CD8-positive, alpha-beta memory T cell (primary cell): ENCODE data around the gene DPF3. TPM values are rescaled to one million over a fixed set of nuclear protein-coding genes. Genes with fewer than 3 reads are reported as not detected.

ENCODE experiments used
- CTCF ChIA-PET: fragments of 350-600 bp; sonication (Branson Sonifier 250); formaldehyde crosslinking; loops from one replicate; lab custom pipeline; 2021; ENCODE audit warnings: antibody characterized with exemption; lab: Charles Lee
- POLR2A ChIA-PET: fragments of 350-600 bp; sonication (Branson Sonifier 250); formaldehyde crosslinking; loops from one replicate; lab custom pipeline; 2021; ENCODE audit warnings: antibody characterized with exemption; lab: Charles Lee
- DNase-seq, 5 donors: peaks; one replicate each; pipeline versions ENCODE4 v3.0.0 to v3.0.0-alpha.2; 2020 to 2022; ENCODE audit warnings: mixed read lengths in 1 of 5
- H3K27ac ChIP-seq: one replicate; pipeline ENCODE4 v1.7.0; 2013; ENCODE audit warnings: low read depth, mild to moderate bottlenecking, low read length, moderate library complexity
- H3K27me3 ChIP-seq: 2 replicates; pipeline ENCODE4 v1.7.0; 2013; ENCODE audit warnings: low read length, mild to moderate bottlenecking; ENCODE audit not compliant: insufficient read depth, poor library complexity, severe bottlenecking
- H3K36me3 ChIP-seq: 2 replicates; pipeline ENCODE4 v1.7.0; 2013; ENCODE audit warnings: mild to moderate bottlenecking, low read length, moderate library complexity; ENCODE audit not compliant: insufficient read depth
- H3K4me1 ChIP-seq: 2 replicates; pipeline ENCODE4 v1.7.0; 2013; ENCODE audit warnings: mild to moderate bottlenecking, low read length, moderate library complexity; ENCODE audit not compliant: insufficient read depth
- H3K4me3 ChIP-seq: 2 replicates; pipeline ENCODE4 v1.7.0; 2013; ENCODE audit warnings: mild to moderate bottlenecking, low read length
- H3K9me3 ChIP-seq: 2 replicates; pipeline ENCODE4 v1.7.0; 2013; ENCODE audit warnings: mild to moderate bottlenecking, low read length
- H3K27ac Mint-ChIP-seq, 8 donors: one replicate each; pipeline ENCODE4 v1.8.0; 2020 to 2021; ENCODE audit warnings: mixed read lengths in 8 of 8, mild to moderate bottlenecking in 6 of 8, inconsistent platforms in 3 of 8, moderate library complexity in 3 of 8
- H3K27me3 Mint-ChIP-seq, 2 donors: one replicate each; pipeline ENCODE4 v1.8.0; 2020 to 2021; ENCODE audit warnings: mixed read lengths in 2 of 2, mild to moderate bottlenecking in 1 of 2, moderate library complexity in 1 of 2
- H3K36me3 Mint-ChIP-seq, 3 donors: one replicate each; pipeline ENCODE4 v1.8.0; 2020 to 2021; ENCODE audit warnings: mixed read lengths in 3 of 3, inconsistent platforms in 1 of 3, mild to moderate bottlenecking in 1 of 3
- H3K4me1 Mint-ChIP-seq, 3 donors: one replicate each; pipeline ENCODE4 v1.8.0; 2020 to 2021; ENCODE audit warnings: mixed read lengths in 3 of 3, inconsistent platforms in 1 of 3, mild to moderate bottlenecking in 1 of 3
- H3K4me3 Mint-ChIP-seq, 7 donors: one replicate each; pipeline ENCODE4 v1.8.0; 2020 to 2021; ENCODE audit warnings: mixed read lengths in 7 of 7, mild to moderate bottlenecking in 6 of 7, moderate library complexity in 4 of 7, inconsistent platforms in 2 of 7
- H3K9me3 Mint-ChIP-seq, 5 donors: one replicate each; pipeline ENCODE4 v1.8.0; 2020 to 2022; ENCODE audit warnings: mixed read lengths in 5 of 5, mild to moderate bottlenecking in 3 of 5, moderate library complexity in 2 of 5, inconsistent platforms in 1 of 5
- polyA plus RNA-seq: library from polyadenylated mRNA; unstranded; fragments of 300-500 nt; fragmentation: Illumina TruSeq; gene quantifications from one replicate; pipeline ENCODE4 v1.2.3, GENCODE V29; 2021
- total RNA-seq, 2 experiments: library from RNA; stranded (reverse); gene quantifications; one replicate each; pipeline ENCODE4 v1.2.3, GENCODE V29; 2021

Gene DPF3
- total and polyA plus RNA-seq, 3 experiments from 2014 or later, result 0.50 to 1.3 (median 0.62) TPM

- Histone ChIP-seq H3K9me3 (no peaks in the 10 kb centered on the region), H3K36me3 (no peaks in the 10 kb centered on the region), H3K27me3 (no peaks in the 10 kb centered on the region), H3K4me3 (no peak overlapping the region), H3K4me1 (no peaks in the 10 kb centered on the region), H3K27ac (no peak overlapping the region)
- H3K9me3 Mint-ChIP-seq, result no peaks in the 10 kb centered on the region
- POLR2A ChIA-PET, result no interaction called here
- H3K27ac Mint-ChIP-seq, result peak overlapping the region in 3 of 8 donors; percentile 5 to 76 (median 41)
- peaks cover 0 to 4% of the 10 kb centered on the region in 2 donors for H3K27me3 Mint-ChIP-seq
- H3K36me3 Mint-ChIP-seq, result peaks cover 0 to 1% (median 0%) of the 10 kb centered on the region in 3 donors
- H3K4me3 Mint-ChIP-seq, result peak overlapping the region in 3 of 7 donors; percentile 11 to 68 (median 57)
- CTCF ChIA-PET, result no interaction called here
- peaks cover 0 to 21% (median 17%) of the 10 kb centered on the region in 3 donors for H3K4me1 Mint-ChIP-seq
- DNase-seq, result peak in 1 of 5 donors; percentile 11
Observed at GRCh38 chr14:72800848-72801370, 93.0 kb downstream of the DPF3 start.

- peaks cover 0 to 21% (median 17%) of the 10 kb centered on the region in 3 donors for H3K4me1 Mint-ChIP-seq
- peaks cover 0 to 4% of the 10 kb centered on the region in 2 donors for H3K27me3 Mint-ChIP-seq
- no peaks in the 10 kb centered on the region for H3K27me3 ChIP-seq
- H3K4me1 ChIP-seq, result no peaks in the 10 kb centered on the region
- no peaks in the 10 kb centered on the region for H3K9me3 ChIP-seq
- no peaks in the 10 kb centered on the region for H3K36me3 ChIP-seq
- H3K9me3 Mint-ChIP-seq, result no peaks in the 10 kb centered on the region
- POLR2A ChIA-PET, result no interaction called here
- CTCF ChIA-PET, result no interaction called here
- H3K4me3 ChIP-seq, result no peak overlapping the region
- peak overlapping the region in 2 of 8 donors; percentile 48 to 94 for H3K27ac Mint-ChIP-seq
- peak overlapping the region in 5 of 7 donors; percentile 14 to 82 (median 21) for H3K4me3 Mint-ChIP-seq
- no peak for DNase-seq
- no peak overlapping the region for H3K27ac ChIP-seq
- peaks cover 0 to 1% (median 0%) of the 10 kb centered on the region in 3 donors for H3K36me3 Mint-ChIP-seq
Observed at GRCh38 chr14:72800296-72800695, 93.6 kb downstream of the DPF3 start.

- POLR2A ChIA-PET, result no interaction called here
- H3K27me3 Mint-ChIP-seq, result peaks cover 4 to 13% of the 10 kb centered on the region in 2 donors
- Histone ChIP-seq H3K36me3 (no peaks in the 10 kb centered on the region), H3K4me3 (no peak overlapping the region), H3K9me3 (no peaks in the 10 kb centered on the region), H3K27me3 (no peaks in the 10 kb centered on the region), H3K27ac (no peak overlapping the region), H3K4me1 (no peaks in the 10 kb centered on the region)
- H3K27ac Mint-ChIP-seq, result no peak overlapping the region
- H3K4me1 Mint-ChIP-seq, result peaks cover 0 to 21% (median 17%) of the 10 kb centered on the region in 3 donors
- peaks cover 0 to 5% (median 3%) of the 10 kb centered on the region in 3 donors for H3K36me3 Mint-ChIP-seq
- H3K4me3 Mint-ChIP-seq, result no peak overlapping the region
- CTCF ChIA-PET, result no interaction called here
- H3K9me3 Mint-ChIP-seq, result no peaks in the 10 kb centered on the region
- no peak for DNase-seq
Observed at GRCh38 chr14:72796935-72797334, 97.0 kb downstream of the DPF3 start.

GRCh38 chr14:72793156-72793939, 100.6 kb downstream of the DPF3 start:
- H3K4me3 ChIP-seq, result no peak overlapping the region
- ChIA-PET CTCF (no interaction called here), POLR2A (no interaction called here)
- no peak for DNase-seq
- Mint-ChIP-seq H3K27me3 (peaks cover 0 to 13% of the 10 kb centered on the region in 2 donors), H3K36me3 (peaks cover 0 to 3% (median 3%) of the 10 kb centered on the region in 3 donors), H3K4me1 (peaks cover 0 to 2% (median 0%) of the 10 kb centered on the region in 3 donors), H3K4me3 (no peak overlapping the region), H3K9me3 (no peaks in the 10 kb centered on the region), H3K27ac (no peak overlapping the region)
- no peaks in the 10 kb centered on the region for H3K9me3 ChIP-seq
- H3K36me3 ChIP-seq, result no peaks in the 10 kb centered on the region
- no peaks in the 10 kb centered on the region for H3K27me3 ChIP-seq
- no peaks in the 10 kb centered on the region for H3K4me1 ChIP-seq
- H3K27ac ChIP-seq, result no peak overlapping the region

GRCh38 chr14:72792051-72792788, 101.7 kb downstream of the DPF3 start:
- H3K9me3 Mint-ChIP-seq, result no peaks in the 10 kb centered on the region
- H3K27me3 Mint-ChIP-seq, result peaks cover 0 to 13% of the 10 kb centered on the region in 2 donors
- H3K4me1 Mint-ChIP-seq, result peaks cover 0 to 2% (median 0%) of the 10 kb centered on the region in 3 donors
- Histone ChIP-seq H3K4me3 (no peak overlapping the region), H3K27ac (no peak overlapping the region), H3K4me1 (no peaks in the 10 kb centered on the region), H3K27me3 (no peaks in the 10 kb centered on the region), H3K9me3 (no peaks in the 10 kb centered on the region), H3K36me3 (no peaks in the 10 kb centered on the region)
- peaks cover 0 to 3% (median 3%) of the 10 kb centered on the region in 3 donors for H3K36me3 Mint-ChIP-seq
- ChIA-PET POLR2A (no interaction called here), CTCF (no interaction called here)
- no peak for DNase-seq
- peak overlapping the region in 1 of 8 donors; percentile 66 for H3K27ac Mint-ChIP-seq
- H3K4me3 Mint-ChIP-seq, result no peak overlapping the region

- no peaks in the 10 kb centered on the region for H3K4me1 ChIP-seq
- Mint-ChIP-seq H3K9me3 (no peaks in the 10 kb centered on the region), H3K36me3 (peaks cover 0 to 3% (median 3%) of the 10 kb centered on the region in 3 donors), H3K27me3 (peaks cover 0 to 13% of the 10 kb centered on the region in 2 donors), H3K4me1 (peaks cover 0 to 2% (median 0%) of the 10 kb centered on the region in 3 donors), H3K4me3 (peak overlapping the region in 1 of 7 donors; percentile 61), H3K27ac (peak overlapping the region in 2 of 8 donors; percentile 33 to 43)
- H3K4me3 ChIP-seq, result no peak overlapping the region
- no peaks in the 10 kb centered on the region for H3K36me3 ChIP-seq
- ChIA-PET CTCF (no interaction called here), POLR2A (no interaction called here)
- no peak for DNase-seq
- no peaks in the 10 kb centered on the region for H3K27me3 ChIP-seq
- no peak overlapping the region for H3K27ac ChIP-seq
- H3K9me3 ChIP-seq, result no peaks in the 10 kb centered on the region
Observed at GRCh38 chr14:72790887-72791566, 102.9 kb downstream of the DPF3 start.

- Mint-ChIP-seq H3K4me3 (no peak overlapping the region), H3K4me1 (peaks cover 0 to 2% (median 0%) of the 10 kb centered on the region in 3 donors), H3K36me3 (peaks cover 0 to 3% (median 0%) of the 10 kb centered on the region in 3 donors), H3K27ac (peak overlapping the region in 2 of 8 donors; percentile 34 to 92), H3K9me3 (no peaks in the 10 kb centered on the region), H3K27me3 (peaks cover 0 to 9% of the 10 kb centered on the region in 2 donors)
- no peak overlapping the region for H3K4me3 ChIP-seq
- H3K27ac ChIP-seq, result no peak overlapping the region
- ChIA-PET POLR2A (no interaction called here), CTCF (no interaction called here)
- DNase-seq, result no peak
- H3K27me3 ChIP-seq, result no peaks in the 10 kb centered on the region
- H3K4me1 ChIP-seq, result no peaks in the 10 kb centered on the region
- H3K36me3 ChIP-seq, result no peaks in the 10 kb centered on the region
- H3K9me3 ChIP-seq, result no peaks in the 10 kb centered on the region
Observed at GRCh38 chr14:72788972-72789728, 104.8 kb downstream of the DPF3 start.
